Neural progenitor cell (in vitro differentiated cells): ENCODE data around the gene KCNH1.
"Not testable (repeated sequence)": the region's sequence is repeated elsewhere in the genome, so short reads cannot be mapped to it uniquely, and the experiment has no call there.

Source experiments
- EZH2 ChIP-seq: fragments of 200-600 bp; sonication (generic); IDR thresholded peaks from 2 replicates; pipeline ENCODE4 v1.6.1; 2017; ENCODE audit warnings: antibody characterized with exemption, mild to moderate bottlenecking, moderate library complexity
- TF ChIP-seq, protein P1 (sequence below): fragments of 200-600 bp; sonication (generic); IDR thresholded peaks from 2 replicates; pipeline ENCODE4 v1.5.1; 2017; ENCODE audit warnings: antibody characterized with exemption, mild to moderate bottlenecking

DNA sequence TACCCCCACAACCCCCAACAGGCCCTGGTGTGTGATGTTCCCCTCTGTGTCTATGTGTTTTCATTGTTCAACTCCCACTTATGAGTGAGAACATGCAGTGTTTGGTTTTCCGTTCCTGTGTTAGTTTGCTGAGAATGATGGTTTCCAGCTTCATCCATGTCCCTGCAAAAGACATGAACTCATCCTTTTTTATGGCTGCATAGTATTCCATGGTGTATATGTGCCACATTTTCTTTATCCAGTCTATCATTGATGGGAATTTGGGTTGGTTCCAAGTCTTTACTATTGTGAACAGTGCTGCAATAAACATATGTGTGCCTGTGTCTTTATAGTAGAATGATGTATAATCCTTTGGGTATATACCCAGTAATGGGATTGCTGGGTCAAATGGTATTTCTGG lies 122.8 kb downstream of the KCNH1 start:
- TF ChIP-seq, protein P1, sequence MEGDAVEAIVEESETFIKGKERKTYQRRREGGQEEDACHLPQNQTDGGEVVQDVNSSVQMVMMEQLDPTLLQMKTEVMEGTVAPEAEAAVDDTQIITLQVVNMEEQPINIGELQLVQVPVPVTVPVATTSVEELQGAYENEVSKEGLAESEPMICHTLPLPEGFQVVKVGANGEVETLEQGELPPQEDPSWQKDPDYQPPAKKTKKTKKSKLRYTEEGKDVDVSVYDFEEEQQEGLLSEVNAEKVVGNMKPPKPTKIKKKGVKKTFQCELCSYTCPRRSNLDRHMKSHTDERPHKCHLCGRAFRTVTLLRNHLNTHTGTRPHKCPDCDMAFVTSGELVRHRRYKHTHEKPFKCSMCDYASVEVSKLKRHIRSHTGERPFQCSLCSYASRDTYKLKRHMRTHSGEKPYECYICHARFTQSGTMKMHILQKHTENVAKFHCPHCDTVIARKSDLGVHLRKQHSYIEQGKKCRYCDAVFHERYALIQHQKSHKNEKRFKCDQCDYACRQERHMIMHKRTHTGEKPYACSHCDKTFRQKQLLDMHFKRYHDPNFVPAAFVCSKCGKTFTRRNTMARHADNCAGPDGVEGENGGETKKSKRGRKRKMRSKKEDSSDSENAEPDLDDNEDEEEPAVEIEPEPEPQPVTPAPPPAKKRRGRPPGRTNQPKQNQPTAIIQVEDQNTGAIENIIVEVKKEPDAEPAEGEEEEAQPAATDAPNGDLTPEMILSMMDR, result not testable (repeated sequence)
- not testable (repeated sequence) for TF ChIP-seq EZH2
